KMS-11 (cell line): ENCODE data around the gene ARL8A.

Experiments used
- H2AFZ ChIP-seq: fragments of 200-600 bp; sonication (generic); 2 replicates; pipeline ENCODE4 v1.6.1; 2016; ENCODE audit warnings: antibody characterized with exemption, mixed run types, low read depth
- H3K27ac ChIP-seq: fragments of 200-600 bp; sonication (generic); 2 replicates; pipeline ENCODE4 v1.6.1; 2016; ENCODE audit warnings: mild to moderate bottlenecking, mixed run types
- H3K27me3 ChIP-seq: fragments of 200-600 bp; sonication (generic); 2 replicates; pipeline ENCODE4 v1.6.1; 2017; ENCODE audit warnings: mild to moderate bottlenecking, low read depth, mixed run types, moderate library complexity; ENCODE audit not compliant: insufficient read depth
- H3K36me3 ChIP-seq: fragments of 200-600 bp; sonication (generic); 2 replicates; pipeline ENCODE4 v1.6.1; 2017; ENCODE audit warnings: mild to moderate bottlenecking, mixed run types; ENCODE audit not compliant: insufficient read depth
- H3K4me1 ChIP-seq: fragments of 200-600 bp; sonication (generic); 2 replicates; pipeline ENCODE4 v1.6.1; 2016; ENCODE audit warnings: mild to moderate bottlenecking, low read depth, mixed run types; ENCODE audit not compliant: poor library complexity, severe bottlenecking
- H3K4me2 ChIP-seq: fragments of 200-600 bp; sonication (generic); 2 replicates; pipeline ENCODE4 v1.7.0; 2016; ENCODE audit warnings: mild to moderate bottlenecking, mixed run types
- H3K4me3 ChIP-seq: fragments of 200-600 bp; sonication (generic); IDR thresholded peaks from 2 replicates; pipeline ENCODE4 v1.6.1; 2017; ENCODE audit warnings: low read depth, low read length, mixed read lengths; ENCODE audit not compliant: insufficient read depth
- H3K79me2 ChIP-seq: fragments of 200-600 bp; sonication (generic); 2 replicates; pipeline ENCODE4 v1.6.1; 2016; ENCODE audit warnings: low read depth, mixed run types; ENCODE audit not compliant: insufficient read depth
- H3K9ac ChIP-seq: fragments of 200-600 bp; sonication (generic); 2 replicates; pipeline ENCODE4 v1.6.1; 2016; ENCODE audit warnings: mild to moderate bottlenecking, mixed run types
- H4K20me1 ChIP-seq: fragments of 200-600 bp; sonication (generic); 2 replicates; pipeline ENCODE4 v1.6.1; 2016; ENCODE audit warnings: mild to moderate bottlenecking, mixed run types; ENCODE audit not compliant: insufficient read depth
- CTCF ChIP-seq: fragments of 200-600 bp; sonication (generic); conservative IDR thresholded peaks from 2 replicates; pipeline ENCODE4 v1.6.1; 2017; ENCODE audit warnings: low read depth, mild to moderate bottlenecking, antibody characterized with exemption, low read length, moderate library complexity, mixed read lengths

The ARL8A gene

GRCh38 chr1:202144402-202145067, at the start of gene ARL8A:
TSS of gene ARL8A (minus strand) at chr1:202144737. CDS start at chr1:202144572, 165 bp downstream.
- H4K20me1 ChIP-seq = no peaks in the 10 kb centered on the region
- H3K79me2 ChIP-seq = peaks cover 38% of the 10 kb centered on the region

DNA sequence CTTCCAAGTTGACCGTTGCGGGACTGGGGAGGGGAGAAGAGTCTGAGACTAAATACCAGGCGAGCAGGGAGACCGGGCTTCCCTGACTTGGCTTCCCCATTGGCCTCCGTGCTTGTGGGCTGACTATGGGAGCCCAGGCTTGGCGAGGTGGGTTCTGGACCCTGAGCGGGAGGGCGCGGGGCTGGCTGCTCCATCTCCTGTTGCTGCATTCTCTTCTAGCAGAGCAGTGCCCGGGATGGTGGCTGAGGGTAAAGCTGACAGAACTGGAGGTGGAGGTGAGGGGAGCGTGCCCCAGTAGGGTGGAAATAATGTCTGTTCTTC, 49.8 kb upstream of the ARL8A start:
- Histone ChIP-seq H3K36me3 (no peaks in the 10 kb centered on the region), H3K4me2 (no peak overlapping the region), H3K4me1 (no peaks in the 10 kb centered on the region), H3K27ac (no peak overlapping the region), H3K4me3 (no peak overlapping the region), H3K27me3 (peaks cover 80% of the 10 kb centered on the region), H3K79me2 (no peaks in the 10 kb centered on the region), H2AFZ (no peak overlapping the region), H4K20me1 (no peaks in the 10 kb centered on the region), H3K9ac (no peak overlapping the region)
- no peak for TF ChIP-seq CTCF

More at GRCh38 chr1:202144402-202145067, at the start of gene ARL8A:
- Histone ChIP-seq H3K4me1 (peaks cover 22% of the 10 kb centered on the region), H3K36me3 (no peaks in the 10 kb centered on the region), H3K27ac (peak within 1 kb of the TSS; percentile 29), H2AFZ (peak within 1 kb of the TSS; percentile 97), H3K27me3 (no peaks in the 10 kb centered on the region), H3K9ac (peak within 1 kb of the TSS; percentile 92), H3K4me2 (peak within 1 kb of the TSS; percentile 90), H3K4me3 (peak within 1 kb of the TSS; percentile 91)
- no peak for TF ChIP-seq CTCF

DNA sequence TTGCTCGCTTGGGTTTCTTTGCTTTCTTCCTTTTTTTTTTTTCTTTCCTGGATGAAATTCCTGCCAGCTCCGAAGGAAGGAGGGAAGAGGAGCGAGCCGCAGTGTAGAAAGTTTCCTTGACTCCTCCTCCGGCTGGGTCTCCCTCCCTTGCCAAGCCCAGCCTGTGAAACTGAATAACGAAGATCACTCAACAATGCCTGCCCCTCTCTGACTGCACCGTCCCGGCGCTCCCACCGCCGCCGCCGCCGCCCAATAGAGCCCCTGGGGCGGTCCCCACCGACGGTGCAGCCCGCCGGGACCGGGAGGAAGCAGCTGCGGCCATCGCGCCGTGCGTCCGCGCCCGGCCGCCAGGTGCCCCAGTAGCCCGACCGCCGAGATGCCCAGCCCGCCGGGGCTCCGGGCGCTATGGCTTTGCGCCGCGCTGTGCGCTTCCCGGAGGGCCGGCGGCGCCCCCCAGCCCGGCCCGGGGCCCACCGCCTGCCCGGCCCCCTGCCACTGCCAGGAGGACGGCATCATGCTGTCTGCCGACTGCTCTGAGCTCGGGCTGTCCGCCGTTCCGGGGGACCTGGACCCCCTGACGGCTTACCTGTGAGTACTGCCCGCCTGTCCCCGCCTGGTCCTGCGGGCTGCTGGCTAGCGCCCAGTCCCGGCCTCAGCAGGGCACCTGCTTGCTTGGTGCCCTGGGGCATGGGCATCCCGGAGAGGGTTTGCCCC, 49.2 kb upstream of the ARL8A start, which contains the start of gene LGR6:
LGR6 (plus strand) TSS at position 186 of the 714 bp plus-strand sequence; CDS start at position 377, 191 bp downstream.
- no peak within 1 kb of the TSS for H2AFZ ChIP-seq
- no peaks in the 10 kb centered on the region for H3K79me2 ChIP-seq
- H3K27ac ChIP-seq = no peak within 1 kb of the TSS

More for the DNA sequence above, 49.2 kb upstream of the ARL8A start, which contains the start of gene LGR6:
- H3K27me3 ChIP-seq = peaks cover 78% of the 10 kb centered on the region
- no peak within 1 kb of the TSS for H3K9ac ChIP-seq
- H3K4me2 ChIP-seq = no peak within 1 kb of the TSS
- TF ChIP-seq CTCF = no peak
- H3K4me3 ChIP-seq = no peak within 1 kb of the TSS
- no peaks in the 10 kb centered on the region for H3K36me3 ChIP-seq
- H4K20me1 ChIP-seq = no peaks in the 10 kb centered on the region
- no peaks in the 10 kb centered on the region for H3K4me1 ChIP-seq
